ENCODE results near the gene AAMP.

GRCh38 chr2:218260166-218260565 is 9.8 kb downstream of the AAMP start:
- TF ChIP-seq CTCF (IDR thresholded peaks at IDR 0.05 in 4 of 5, conservative IDR thresholded peaks at IDR 0.05 in 1 of 5) = no peak
- no peak for TF ChIP-seq POLR2A (IDR thresholded peaks at IDR 0.05)

Data from gastrocnemius medialis (tissue), 4 donors.